Measurements from ENCODE around the gene PIPOX.

GRCh38 chr17:29066047-29066446, 23.1 kb downstream of the PIPOX start:
- TF ChIP-seq POLR2AphosphoS5 (IDR thresholded peaks at IDR 0.05; ENCODE audit: low read depth, low read length), result no peak
- TF ChIP-seq, protein P1, sequence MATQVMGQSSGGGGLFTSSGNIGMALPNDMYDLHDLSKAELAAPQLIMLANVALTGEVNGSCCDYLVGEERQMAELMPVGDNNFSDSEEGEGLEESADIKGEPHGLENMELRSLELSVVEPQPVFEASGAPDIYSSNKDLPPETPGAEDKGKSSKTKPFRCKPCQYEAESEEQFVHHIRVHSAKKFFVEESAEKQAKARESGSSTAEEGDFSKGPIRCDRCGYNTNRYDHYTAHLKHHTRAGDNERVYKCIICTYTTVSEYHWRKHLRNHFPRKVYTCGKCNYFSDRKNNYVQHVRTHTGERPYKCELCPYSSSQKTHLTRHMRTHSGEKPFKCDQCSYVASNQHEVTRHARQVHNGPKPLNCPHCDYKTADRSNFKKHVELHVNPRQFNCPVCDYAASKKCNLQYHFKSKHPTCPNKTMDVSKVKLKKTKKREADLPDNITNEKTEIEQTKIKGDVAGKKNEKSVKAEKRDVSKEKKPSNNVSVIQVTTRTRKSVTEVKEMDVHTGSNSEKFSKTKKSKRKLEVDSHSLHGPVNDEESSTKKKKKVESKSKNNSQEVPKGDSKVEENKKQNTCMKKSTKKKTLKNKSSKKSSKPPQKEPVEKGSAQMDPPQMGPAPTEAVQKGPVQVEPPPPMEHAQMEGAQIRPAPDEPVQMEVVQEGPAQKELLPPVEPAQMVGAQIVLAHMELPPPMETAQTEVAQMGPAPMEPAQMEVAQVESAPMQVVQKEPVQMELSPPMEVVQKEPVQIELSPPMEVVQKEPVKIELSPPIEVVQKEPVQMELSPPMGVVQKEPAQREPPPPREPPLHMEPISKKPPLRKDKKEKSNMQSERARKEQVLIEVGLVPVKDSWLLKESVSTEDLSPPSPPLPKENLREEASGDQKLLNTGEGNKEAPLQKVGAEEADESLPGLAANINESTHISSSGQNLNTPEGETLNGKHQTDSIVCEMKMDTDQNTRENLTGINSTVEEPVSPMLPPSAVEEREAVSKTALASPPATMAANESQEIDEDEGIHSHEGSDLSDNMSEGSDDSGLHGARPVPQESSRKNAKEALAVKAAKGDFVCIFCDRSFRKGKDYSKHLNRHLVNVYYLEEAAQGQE (IDR thresholded peaks at IDR 0.05; ENCODE audit: insufficient read depth in 1 of 2, low read depth in 2 of 2, low read length in 2 of 2), result no peak
- no peak for TF ChIP-seq TAF1 (IDR thresholded peaks at IDR 0.05; ENCODE audit: borderline replicate concordance, insufficient read depth, low read length)
- no peak for TF ChIP-seq SIN3A (IDR thresholded peaks at IDR 0.05; ENCODE audit: borderline replicate concordance, insufficient read depth, low read length)

All from PFSK-1 (cell line).